CD14-positive monocyte (primary cell): ENCODE results near the gene AGAP1. TPM values are rescaled to one million over a fixed set of nuclear protein-coding genes. Genes with fewer than 3 reads are reported as not detected.

Experiments used
- DNase-seq, 3 donors: peaks; one replicate each; pipeline ENCODE4 v3.0.0-alpha.2; 2011 to 2022
- H2AFZ ChIP-seq: 2 replicates; pipeline ENCODE4 v1.6.0; 2012; ENCODE audit warnings: mild to moderate bottlenecking, low read depth, low read length, inconsistent platforms; ENCODE audit not compliant: insufficient read depth, poor library complexity, severe bottlenecking
- H3K27ac ChIP-seq, 2 donors: 1 replicate in 1 of 2; 2 replicates in 1 of 2; pipeline ENCODE4 v1.5.1; 2012 to 2013; ENCODE audit warnings: low read length in 2 of 2, control low read depth in 1 of 2, inconsistent platforms in 1 of 2, low read depth in 1 of 2, mild to moderate bottlenecking in 1 of 2
- H3K27me3 ChIP-seq, 2 donors: one replicate each; pipeline versions ENCODE4 v1.6.0 to v1.6.1; 2011 to 2013; ENCODE audit warnings: low read length in 2 of 2; ENCODE audit not compliant: control insufficient read depth in 2 of 2, insufficient read depth in 2 of 2
- H3K36me3 ChIP-seq, 2 donors: replicated peaks in 1 of 2; 1 replicate in 1 of 2; 2 replicates in 1 of 2; pipeline versions ENCODE4 v1.5.1 to v1.6.1; 2012 to 2013; ENCODE audit warnings: low read length in 2 of 2, control low read depth in 1 of 2, inconsistent platforms in 1 of 2, mild to moderate bottlenecking in 1 of 2; ENCODE audit not compliant: insufficient read depth in 2 of 2, control insufficient read depth in 1 of 2
- H3K4me1 ChIP-seq, 2 donors: 1 replicate in 1 of 2; 2 replicates in 1 of 2; pipeline versions ENCODE4 v1.5.1 to v1.6.1; 2012 to 2013; ENCODE audit warnings: low read length in 2 of 2, control low read depth in 1 of 2, inconsistent platforms in 1 of 2, mild to moderate bottlenecking in 1 of 2, moderate library complexity in 1 of 2; ENCODE audit not compliant: insufficient read depth in 2 of 2, control insufficient read depth in 1 of 2
- H3K4me2 ChIP-seq: replicated peaks from 2 replicates; pipeline ENCODE3; 2012; ENCODE audit warnings: low read length, moderate library complexity, mild to moderate bottlenecking; ENCODE audit not compliant: poor library complexity, severe bottlenecking; ENCODE audit errors: extremely low read depth
- H3K4me3 ChIP-seq, 3 experiments: fragments of 200-600 bp in 1 of 3; sonication (generic) in 1 of 3; replicated peaks in 1 of 3; 1 replicate in 2 of 3; 2 replicates in 1 of 3; pipeline ENCODE4 v1.5.1; 2011 to 2013; ENCODE audit warnings: low read length in 3 of 3, mild to moderate bottlenecking in 3 of 3, control low read depth in 2 of 3, low read depth in 2 of 3, inconsistent platforms in 1 of 3, moderate library complexity in 1 of 3
- H3K79me2 ChIP-seq: 2 replicates; pipeline ENCODE4 v1.6.0; 2012; ENCODE audit warnings: mild to moderate bottlenecking, control low read depth, inconsistent platforms, low read length, moderate library complexity; ENCODE audit not compliant: insufficient read depth
- H3K9ac ChIP-seq: 2 replicates; pipeline ENCODE4 v1.6.0; 2017; ENCODE audit warnings: low read length, mild to moderate bottlenecking; ENCODE audit not compliant: insufficient read depth, poor library complexity, severe bottlenecking
- H3K9me3 ChIP-seq, 2 donors: replicated peaks in 1 of 2; 1 replicate in 1 of 2; 2 replicates in 1 of 2; pipeline versions ENCODE4 v1.5.1 to v1.6.1; 2012 to 2013; ENCODE audit warnings: low read length in 2 of 2, control low read depth in 1 of 2; ENCODE audit not compliant: control insufficient read depth in 1 of 2, insufficient read depth in 1 of 2
- H4K20me1 ChIP-seq: 2 replicates; pipeline ENCODE4 v1.6.0; 2012; ENCODE audit warnings: mild to moderate bottlenecking, low read length, control low read depth, moderate library complexity; ENCODE audit not compliant: insufficient read depth
- H3K27ac Mint-ChIP-seq, 7 donors: one replicate each; pipeline ENCODE4 v1.8.0; 2020; ENCODE audit warnings: mild to moderate bottlenecking in 7 of 7, mixed read lengths in 7 of 7, moderate library complexity in 6 of 7, inconsistent platforms in 2 of 7
- H3K27me3 Mint-ChIP-seq, 3 donors: one replicate each; pipeline ENCODE4 v1.8.0; 2021 to 2022; ENCODE audit warnings: low read depth in 3 of 3, mild to moderate bottlenecking in 3 of 3, mixed read lengths in 3 of 3, moderate library complexity in 3 of 3, inconsistent platforms in 1 of 3
- H3K36me3 Mint-ChIP-seq, 2 donors: one replicate each; pipeline ENCODE4 v1.8.0; 2020; ENCODE audit warnings: mixed read lengths in 2 of 2, inconsistent platforms in 1 of 2, mild to moderate bottlenecking in 1 of 2
- H3K4me1 Mint-ChIP-seq: one replicate; pipeline ENCODE4 v1.8.0; 2020; ENCODE audit warnings: mild to moderate bottlenecking, mixed read lengths
- H3K4me3 Mint-ChIP-seq, 2 donors: one replicate each; pipeline ENCODE4 v1.8.0; 2020; ENCODE audit warnings: mild to moderate bottlenecking in 2 of 2, mixed read lengths in 2 of 2, moderate library complexity in 1 of 2
- H3K9me3 Mint-ChIP-seq, 7 donors: one replicate each; pipeline ENCODE4 v1.8.0; 2020 to 2022; ENCODE audit warnings: mixed read lengths in 7 of 7, mild to moderate bottlenecking in 6 of 7, moderate library complexity in 6 of 7, inconsistent platforms in 2 of 7
- WGBS: methylation state at CpG from one replicate; pipeline ENCODE4 v1.1.5; 2013; ENCODE audit warnings: missing lambda C conversion rate; ENCODE audit not compliant: insufficient coverage; 5-methylcytosine and 5-hydroxymethylcytosine counted together
- intact Hi-C, 2 donors: fragments of 100-400 bp; cut with micrococcal nuclease; formaldehyde crosslinking; loops; one replicate each; pipeline versions ENCODE4 v1.15.0 to v1.15.1; 2023
- polyA plus RNA-seq, 3 donors: library from polyadenylated mRNA; depleted of rRNA in 1 of 3; unstranded in 2 of 3; stranded (reverse) in 1 of 3; fragments of 300-500 nt in 2 of 3; fragments of >200 nt in 1 of 3; fragmentation: Illumina TruSeq in 2 of 3; gene quantifications; 1 replicate in 2 of 3; 2 replicates in 1 of 3; pipeline ENCODE4 v1.2.3, GENCODE V29; 2012 to 2021
- TF ChIP-seq, protein P1 (sequence below): fragments of 200-600 bp; IDR thresholded peaks from one replicate; pipeline ENCODE4 v1.8.0; 2022; ENCODE audit warnings: antibody characterized with exemption, mild to moderate bottlenecking

The AGAP1 gene
- polyA plus RNA-seq, 3 donors, result 0.12 TPM; not detected in 2

- intact Hi-C loops, result no loop called here
- Histone ChIP-seq H4K20me1 (no peaks in the 10 kb centered on the region), H3K79me2 (no peaks in the 10 kb centered on the region), H3K4me2 (no peak overlapping the region), H3K4me3 (no peak overlapping the region), H3K36me3 (no peaks in the 10 kb centered on the region), H3K9me3 (no peaks in the 10 kb centered on the region), H2AFZ (no peak overlapping the region), H3K27ac (no peak overlapping the region), H3K9ac (no peak overlapping the region), H3K27me3 (peaks cover 0 to 5% of the 10 kb centered on the region in 2 donors), H3K4me1 (no peaks in the 10 kb centered on the region)
- no peaks in the 10 kb centered on the region for H3K4me1 Mint-ChIP-seq
- H3K27ac Mint-ChIP-seq, result no peak overlapping the region
- peaks cover 2 to 11% (median 7%) of the 10 kb centered on the region in 7 donors for H3K9me3 Mint-ChIP-seq
- no peaks in the 10 kb centered on the region for H3K36me3 Mint-ChIP-seq
- H3K4me3 Mint-ChIP-seq, result no peak overlapping the region
- peaks cover 6 to 19% (median 14%) of the 10 kb centered on the region in 3 donors for H3K27me3 Mint-ChIP-seq
- DNase-seq, result no peak
- TF ChIP-seq, protein P1, sequence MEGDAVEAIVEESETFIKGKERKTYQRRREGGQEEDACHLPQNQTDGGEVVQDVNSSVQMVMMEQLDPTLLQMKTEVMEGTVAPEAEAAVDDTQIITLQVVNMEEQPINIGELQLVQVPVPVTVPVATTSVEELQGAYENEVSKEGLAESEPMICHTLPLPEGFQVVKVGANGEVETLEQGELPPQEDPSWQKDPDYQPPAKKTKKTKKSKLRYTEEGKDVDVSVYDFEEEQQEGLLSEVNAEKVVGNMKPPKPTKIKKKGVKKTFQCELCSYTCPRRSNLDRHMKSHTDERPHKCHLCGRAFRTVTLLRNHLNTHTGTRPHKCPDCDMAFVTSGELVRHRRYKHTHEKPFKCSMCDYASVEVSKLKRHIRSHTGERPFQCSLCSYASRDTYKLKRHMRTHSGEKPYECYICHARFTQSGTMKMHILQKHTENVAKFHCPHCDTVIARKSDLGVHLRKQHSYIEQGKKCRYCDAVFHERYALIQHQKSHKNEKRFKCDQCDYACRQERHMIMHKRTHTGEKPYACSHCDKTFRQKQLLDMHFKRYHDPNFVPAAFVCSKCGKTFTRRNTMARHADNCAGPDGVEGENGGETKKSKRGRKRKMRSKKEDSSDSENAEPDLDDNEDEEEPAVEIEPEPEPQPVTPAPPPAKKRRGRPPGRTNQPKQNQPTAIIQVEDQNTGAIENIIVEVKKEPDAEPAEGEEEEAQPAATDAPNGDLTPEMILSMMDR, result no peak
- WGBS, result 87% methylated on average over 6 of the region's 19 CpGs
Observed at GRCh38 chr2:236054621-236055305, 560.9 kb downstream of the AGAP1 start.

DNA sequence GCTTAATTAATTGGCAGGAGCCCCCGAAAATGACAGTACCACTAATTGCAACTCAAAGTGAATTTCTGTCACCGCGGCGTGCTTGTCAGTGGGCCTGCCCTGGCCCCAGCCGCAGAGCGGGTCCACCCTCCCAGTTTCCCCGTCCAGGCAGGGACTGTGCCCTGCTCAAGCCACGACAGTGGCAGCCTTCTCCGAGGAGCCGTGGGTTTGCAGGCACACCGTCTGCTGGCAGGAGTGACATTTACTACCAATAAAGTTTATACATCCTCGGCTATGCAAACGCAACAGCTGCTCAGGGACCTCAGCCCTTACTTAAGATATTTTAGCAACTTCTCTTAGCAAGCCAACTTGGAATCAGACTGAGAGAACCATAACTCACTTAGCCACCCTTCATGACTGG, 561.6 kb downstream of the AGAP1 start:
- Mint-ChIP-seq H3K27me3 (peaks cover 6 to 19% (median 17%) of the 10 kb centered on the region in 3 donors), H3K4me3 (no peak overlapping the region), H3K36me3 (no peaks in the 10 kb centered on the region), H3K9me3 (peaks cover 2 to 12% (median 7%) of the 10 kb centered on the region in 7 donors), H3K27ac (no peak overlapping the region), H3K4me1 (no peaks in the 10 kb centered on the region)
- H3K27ac ChIP-seq, result no peak overlapping the region
- no peak overlapping the region for H2AFZ ChIP-seq
- no peaks in the 10 kb centered on the region for H3K9me3 ChIP-seq
- H3K27me3 ChIP-seq, result peaks cover 0 to 5% of the 10 kb centered on the region in 2 donors
- H3K4me2 ChIP-seq, result no peak overlapping the region
- intact Hi-C loops, result no loop called here
- no peaks in the 10 kb centered on the region for H3K4me1 ChIP-seq
- no peak for DNase-seq
- TF ChIP-seq, protein P1, result no peak
- no peak overlapping the region for H3K9ac ChIP-seq
- H3K79me2 ChIP-seq, result no peaks in the 10 kb centered on the region
- no peak overlapping the region for H3K4me3 ChIP-seq
- no peaks in the 10 kb centered on the region for H4K20me1 ChIP-seq
- H3K36me3 ChIP-seq, result no peaks in the 10 kb centered on the region
- 74% methylated on average over 10 of the region's 13 CpGs for WGBS
